NT2/D1 (cell line): Measurements from ENCODE around the gene SOX6.

Experiments
- SUZ12 ChIP-seq: IDR thresholded peaks from 2 replicates; pipeline ENCODE4 v1.6.1; 2011; ENCODE audit not compliant: insufficient read length, insufficient read depth; ENCODE audit errors: extremely low read depth
- YY1 ChIP-seq: IDR thresholded peaks from 2 replicates; pipeline ENCODE4 v1.6.1; 2011; ENCODE audit not compliant: insufficient read length, insufficient read depth

DNA sequence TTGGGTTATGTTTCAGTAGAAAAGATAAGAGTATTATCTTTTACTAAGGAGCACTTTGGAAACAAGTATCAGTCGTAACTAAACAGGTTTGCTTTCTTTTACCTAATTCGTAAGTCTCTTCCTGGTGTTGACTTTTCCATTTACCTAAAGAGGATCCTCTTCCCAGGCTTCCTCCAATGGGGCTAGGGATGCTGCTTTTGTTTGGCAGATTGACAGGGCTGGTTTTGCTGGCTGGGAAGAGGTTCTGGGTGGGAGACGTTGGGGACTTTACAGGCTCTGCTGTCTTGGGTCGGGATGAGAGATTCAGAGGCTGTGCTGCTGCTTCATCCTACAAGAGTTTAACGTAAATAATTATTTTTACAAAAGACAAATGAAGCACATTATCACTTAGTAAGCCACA is 306.7 kb downstream of the SOX6 start:
- TF ChIP-seq SUZ12 (no peak), YY1 (no peak)
